ENCODE data around the gene PIGX. TPM values are rescaled to one million over a fixed set of nuclear protein-coding genes. Genes with fewer than 3 reads are reported as not detected.

The PIGX gene
- total RNA-seq, 8 experiments from 2014 or later: 9.8 to 35.3 (median 24.3) TPM

GRCh38 chr3:196689941-196690660, 22.1 kb upstream of the PIGX start:
- H3K27ac ChIP-seq: no peak overlapping the region
- H3K4me3 ChIP-seq: no peak overlapping the region
- no peaks in the 10 kb centered on the region for H3K4me1 ChIP-seq (replicated peaks in 1 of 2)
- WGBS, 10 experiments: 40 to 96% (median 83%) methylated on average over 1 to 9 of the region's 17 CpGs
- ATAC-seq (replicated peaks in 6 of 8): no peak
- in situ Hi-C loops (cut with MboI; ENCODE audit: low pct_unique_long_range_greater_than_20kb in 2 of 9, low sequenced_read_pairs in 9 of 9, unreplicated experiment in 9 of 9): loop anchor here in 2 of 9 experiments (10.0 kb wide), 1 partner anchor 75 kb away; no protein-coding TSS in a partner anchor

GRCh38 chr3:196691386-196691785, 20.8 kb upstream of the PIGX start:
- no peaks in the 10 kb centered on the region for H3K4me1 ChIP-seq (replicated peaks in 1 of 2)
- H3K27ac ChIP-seq: no peak overlapping the region
- 24 to 88% (median 69%) methylated on average over 1 to 8 of the region's 8 CpGs for WGBS, 10 experiments
- in situ Hi-C loops (cut with MboI; ENCODE audit: low pct_unique_long_range_greater_than_20kb in 2 of 9, low sequenced_read_pairs in 9 of 9, unreplicated experiment in 9 of 9): no loop called here
- no peak overlapping the region for H3K4me3 ChIP-seq
- ATAC-seq (replicated peaks in 6 of 8): no peak

- ATAC-seq (replicated peaks in 6 of 8): no peak
- in situ Hi-C loops (cut with MboI; ENCODE audit: low pct_unique_long_range_greater_than_20kb in 2 of 9, low sequenced_read_pairs in 9 of 9, unreplicated experiment in 9 of 9): no loop called here
- Histone ChIP-seq H3K4me3 (no peak overlapping the region), H3K27ac (no peak overlapping the region), H3K4me1 (replicated peaks in 1 of 2) (no peaks in the 10 kb centered on the region)
- 0 to 44% (median 4%) methylated on average over 1 of the region's 1 CpG; no CpG with 5 or more reads in 4 of the 10 experiments for WGBS, 10 experiments
Measured at GRCh38 chr3:196694202-196694638, 18.0 kb upstream of the PIGX start.

GRCh38 chr3:196694941-196695848, 17.0 kb upstream of the PIGX start:
- in situ Hi-C loops (cut with MboI; ENCODE audit: low pct_unique_long_range_greater_than_20kb in 2 of 9, low sequenced_read_pairs in 9 of 9, unreplicated experiment in 9 of 9): no loop called here
- ATAC-seq (replicated peaks in 6 of 8): no peak
- Histone ChIP-seq H3K27ac (no peak overlapping the region), H3K4me1 (replicated peaks in 1 of 2) (no peaks in the 10 kb centered on the region), H3K4me3 (no peak overlapping the region)
- WGBS, 10 experiments: 20 to 100% (median 97%) methylated on average over 1 to 8 of the region's 17 CpGs; no CpG with 5 or more reads in 5 of the 10 experiments

GRCh38 chr3:196695849-196696226, 16.3 kb upstream of the PIGX start:
- in situ Hi-C loops (cut with MboI; ENCODE audit: low pct_unique_long_range_greater_than_20kb in 2 of 9, low sequenced_read_pairs in 9 of 9, unreplicated experiment in 9 of 9): no loop called here
- 63 to 100% (median 100%) methylated on average over 1 to 4 of the region's 5 CpGs; no CpG with 5 or more reads in 5 of the 10 experiments for WGBS, 10 experiments
- no peak for ATAC-seq (replicated peaks in 6 of 8)

GRCh38 chr3:196697270-196697669, 14.9 kb upstream of the PIGX start:
- ATAC-seq (replicated peaks in 6 of 8): no peak
- WGBS, 10 experiments: 83 to 100% (median 94%) methylated on average over 1 to 5 of the region's 5 CpGs; no CpG with 5 or more reads in 1 of the 10 experiments

More at GRCh38 chr3:196695849-196696226, 16.3 kb upstream of the PIGX start:
- Histone ChIP-seq H3K4me3 (no peak overlapping the region), H3K27ac (no peak overlapping the region), H3K4me1 (replicated peaks in 1 of 2) (no peaks in the 10 kb centered on the region)

GRCh38 chr3:196699749-196700148, 12.4 kb upstream of the PIGX start:
- WGBS, 10 experiments: 42 to 93% (median 73%) methylated on average over 3 to 7 of the region's 7 CpGs; no CpG with 5 or more reads in 1 of the 10 experiments
- in situ Hi-C loops (cut with MboI; ENCODE audit: low pct_unique_long_range_greater_than_20kb in 2 of 9, low sequenced_read_pairs in 9 of 9, unreplicated experiment in 9 of 9): no loop called here
- no peak for ATAC-seq (replicated peaks in 6 of 8)
- H3K4me3 ChIP-seq: no peak overlapping the region
- no peak overlapping the region for H3K27ac ChIP-seq
- peaks cover 6 to 8% of the 10 kb centered on the region in 2 donors for H3K4me1 ChIP-seq (replicated peaks in 1 of 2)

More at GRCh38 chr3:196697270-196697669, 14.9 kb upstream of the PIGX start:
- H3K4me1 ChIP-seq (replicated peaks in 1 of 2): no peaks in the 10 kb centered on the region
- no peak overlapping the region for H3K4me3 ChIP-seq
- H3K27ac ChIP-seq: no peak overlapping the region
- in situ Hi-C loops (cut with MboI; ENCODE audit: low pct_unique_long_range_greater_than_20kb in 2 of 9, low sequenced_read_pairs in 9 of 9, unreplicated experiment in 9 of 9): no loop called here

GRCh38 chr3:196700801-196701200, 11.4 kb upstream of the PIGX start:
- Histone ChIP-seq H3K27ac (no peak overlapping the region), H3K4me3 (no peak overlapping the region), H3K4me1 (replicated peaks in 1 of 2) (peaks cover 6 to 8% of the 10 kb centered on the region in 2 donors)
- ATAC-seq (replicated peaks in 6 of 8): no peak
- in situ Hi-C loops (cut with MboI; ENCODE audit: low pct_unique_long_range_greater_than_20kb in 2 of 9, low sequenced_read_pairs in 9 of 9, unreplicated experiment in 9 of 9): no loop called here
- WGBS, 10 experiments: 31 to 100% (median 82%) methylated on average over 1 to 4 of the region's 4 CpGs

- 0 to 93% (median 78%) methylated on average over 1 to 5 of the region's 5 CpGs for WGBS, 10 experiments
- in situ Hi-C loops (cut with MboI; ENCODE audit: low pct_unique_long_range_greater_than_20kb in 2 of 9, low sequenced_read_pairs in 9 of 9, unreplicated experiment in 9 of 9): no loop called here
- no peak overlapping the region for H3K4me3 ChIP-seq
- H3K27ac ChIP-seq: no peak overlapping the region
- no peak for ATAC-seq (replicated peaks in 6 of 8)
- peaks cover 6 to 11% of the 10 kb centered on the region in 2 donors for H3K4me1 ChIP-seq (replicated peaks in 1 of 2)
Measured at GRCh38 chr3:196706327-196706726, 5.8 kb upstream of the PIGX start.

- no peak overlapping the region for H3K4me3 ChIP-seq
- in situ Hi-C loops (cut with MboI; ENCODE audit: low pct_unique_long_range_greater_than_20kb in 2 of 9, low sequenced_read_pairs in 9 of 9, unreplicated experiment in 9 of 9): no loop called here
- H3K27ac ChIP-seq: no peak overlapping the region
- ATAC-seq (replicated peaks in 6 of 8): no peak
- H3K4me1 ChIP-seq (replicated peaks in 1 of 2): peaks cover 6 to 11% of the 10 kb centered on the region in 2 donors
- WGBS, 10 experiments: 87 to 100% (median 100%) methylated on average over 1 to 4 of the region's 4 CpGs; no CpG with 5 or more reads in 2 of the 10 experiments
Measured at GRCh38 chr3:196706731-196707130, 5.4 kb upstream of the PIGX start.

GRCh38 chr3:196707566-196707965, 4.6 kb upstream of the PIGX start:
- in situ Hi-C loops (cut with MboI; ENCODE audit: low pct_unique_long_range_greater_than_20kb in 2 of 9, low sequenced_read_pairs in 9 of 9, unreplicated experiment in 9 of 9): no loop called here
- ATAC-seq (replicated peaks in 6 of 8): no peak
- 53 to 97% (median 86%) methylated on average over 2 to 8 of the region's 8 CpGs for WGBS, 10 experiments

GRCh38 chr3:196708467-196708866, 3.7 kb upstream of the PIGX start:
- Histone ChIP-seq H3K27ac (no peak overlapping the region), H3K4me1 (replicated peaks in 1 of 2) (peaks cover 5 to 9% of the 10 kb centered on the region in 2 donors), H3K4me3 (no peak overlapping the region)
- in situ Hi-C loops (cut with MboI; ENCODE audit: low pct_unique_long_range_greater_than_20kb in 2 of 9, low sequenced_read_pairs in 9 of 9, unreplicated experiment in 9 of 9): no loop called here
- 45 to 100% (median 73%) methylated on average over 1 to 7 of the region's 7 CpGs; no CpG with 5 or more reads in 2 of the 10 experiments for WGBS, 10 experiments
- ATAC-seq (replicated peaks in 6 of 8): peak in 1 of 8 experiments; percentile 1

More at GRCh38 chr3:196707566-196707965, 4.6 kb upstream of the PIGX start:
- H3K4me1 ChIP-seq (replicated peaks in 1 of 2): peaks cover 5 to 11% of the 10 kb centered on the region in 2 donors
- no peak overlapping the region for H3K27ac ChIP-seq
- H3K4me3 ChIP-seq: no peak overlapping the region

Measured in motor neuron (in vitro differentiated cells).